Parathyroid adenoma (tissue), 2 donors: ENCODE data around the gene ZNF18.
"Not testable (repeated sequence)": the region's sequence is repeated elsewhere in the genome, so short reads cannot be mapped to it uniquely, and the experiment has no call there.

Source experiments
- H2AFZ ChIP-seq: fragments of 300-600 bp; sonication (generic); one replicate; pipeline ENCODE4 v1.7.0; 2017; ENCODE audit warnings: antibody characterized with exemption, mild to moderate bottlenecking
- H3K27ac ChIP-seq: fragments of 300-600 bp; sonication (generic); one replicate; pipeline ENCODE4 v1.7.0; 2017
- H3K27me3 ChIP-seq: fragments of 300-600 bp; sonication (generic); one replicate; pipeline ENCODE4 v1.7.0; 2017; ENCODE audit warnings: low read length; ENCODE audit not compliant: control insufficient read depth, insufficient read depth
- H3K36me3 ChIP-seq: fragments of 300-600 bp; sonication (generic); one replicate; pipeline ENCODE4 v1.7.0; 2017; ENCODE audit warnings: low read length; ENCODE audit not compliant: control insufficient read depth, insufficient read depth
- H3K4me1 ChIP-seq: fragments of 300-600 bp; sonication (generic); one replicate; pipeline ENCODE4 v1.7.0; 2017; ENCODE audit warnings: control low read depth
- H3K4me2 ChIP-seq: fragments of 300-600 bp; sonication (generic); one replicate; pipeline ENCODE4 v1.7.0; 2017; ENCODE audit warnings: low read length
- H3K4me3 ChIP-seq: fragments of 300-600 bp; sonication (generic); one replicate; pipeline ENCODE4 v1.7.0; 2017; ENCODE audit warnings: low read depth, low read length
- H3K79me2 ChIP-seq: fragments of 300-600 bp; sonication (generic); one replicate; pipeline ENCODE4 v1.7.0; 2017; ENCODE audit warnings: control low read depth
- H3K9ac ChIP-seq: fragments of 300-600 bp; sonication (generic); one replicate; pipeline ENCODE4 v1.7.0; 2017; ENCODE audit warnings: mild to moderate bottlenecking
- H3K9me3 ChIP-seq: fragments of 300-600 bp; sonication (generic); one replicate; pipeline ENCODE4 v1.7.0; 2017; ENCODE audit warnings: low read length; ENCODE audit not compliant: control insufficient read depth
- CTCF ChIP-seq: fragments of 300-600 bp; sonication (generic); IDR thresholded peaks from one replicate; pipeline ENCODE4 v1.7.0; 2017; ENCODE audit warnings: antibody characterized with exemption, mild to moderate bottlenecking
- donor health status: primary hyperparathyroidism.

The ZNF18 gene

GRCh38 chr17:11953924-11954323 is 43.4 kb downstream of the ZNF18 start:
- Histone ChIP-seq H3K9ac (no peak overlapping the region), H3K27ac (no peak overlapping the region), H3K79me2 (no peaks in the 10 kb centered on the region), H2AFZ (no peak overlapping the region), H3K27me3 (no peaks in the 10 kb centered on the region), H3K9me3 (no peaks in the 10 kb centered on the region), H3K4me3 (no peak overlapping the region), H3K4me1 (no peaks in the 10 kb centered on the region), H3K36me3 (peaks cover 2% of the 10 kb centered on the region), H3K4me2 (no peak overlapping the region)
- TF ChIP-seq CTCF: no peak

GRCh38 chr17:11952610-11953009 is 44.7 kb downstream of the ZNF18 start:
- Histone ChIP-seq H3K79me2 (no peaks in the 10 kb centered on the region), H3K27me3 (no peaks in the 10 kb centered on the region), H3K9ac (no peak overlapping the region), H3K36me3 (peaks cover 2% of the 10 kb centered on the region), H3K27ac (no peak overlapping the region), H3K4me1 (no peaks in the 10 kb centered on the region), H3K4me2 (no peak overlapping the region), H3K4me3 (no peak overlapping the region), H2AFZ (no peak overlapping the region), H3K9me3 (no peaks in the 10 kb centered on the region)
- no peak for TF ChIP-seq CTCF

GRCh38 chr17:11950771-11951519 is 46.3 kb downstream of the ZNF18 start:
- no peak overlapping the region for H3K27ac ChIP-seq
- no peaks in the 10 kb centered on the region for H3K27me3 ChIP-seq
- peaks cover 2% of the 10 kb centered on the region for H3K36me3 ChIP-seq
- H3K4me1 ChIP-seq: no peaks in the 10 kb centered on the region
- no peak overlapping the region for H3K9ac ChIP-seq
- TF ChIP-seq CTCF: no peak
- no peak overlapping the region for H2AFZ ChIP-seq
- H3K4me2 ChIP-seq: no peak overlapping the region
- H3K9me3 ChIP-seq: no peaks in the 10 kb centered on the region
- no peak overlapping the region for H3K4me3 ChIP-seq
- no peaks in the 10 kb centered on the region for H3K79me2 ChIP-seq

- H3K4me2 ChIP-seq, H3K79me2 ChIP-seq, H3K27ac ChIP-seq, H3K4me1 ChIP-seq, H3K4me3 ChIP-seq, H3K36me3 ChIP-seq, H3K9ac ChIP-seq, H2AFZ ChIP-seq, H3K9me3 ChIP-seq, H3K27me3 ChIP-seq: not testable (repeated sequence)
Observed at GRCh38 chr17:11949571-11949970, 47.7 kb downstream of the ZNF18 start.

GRCh38 chr17:11948789-11949188 is 48.5 kb downstream of the ZNF18 start:
- Histone ChIP-seq H3K27ac (no peak overlapping the region), H3K4me3 (no peak overlapping the region), H3K36me3 (no peaks in the 10 kb centered on the region), H3K9ac (no peak overlapping the region), H2AFZ (no peak overlapping the region), H3K4me1 (no peaks in the 10 kb centered on the region), H3K9me3 (no peaks in the 10 kb centered on the region), H3K4me2 (no peak overlapping the region), H3K27me3 (no peaks in the 10 kb centered on the region), H3K79me2 (no peaks in the 10 kb centered on the region)
- TF ChIP-seq CTCF: no peak
